ENCODE results near the gene GPR32.
"Not testable (repeated sequence)": the region's sequence is repeated elsewhere in the genome, so short reads cannot be mapped to it uniquely, and the experiment has no call there.

GPR32 gene

GRCh38 chr19:50768277-50768676 is 2.0 kb upstream of the GPR32 start:
- H4K20me1 ChIP-seq (ENCODE audit: low read depth, low read length), result no peaks in the 10 kb centered on the region
- H2AFZ ChIP-seq (ENCODE audit: low read depth, low read length, severe bottlenecking), result no peak overlapping the region
- no peak for TF ChIP-seq CTCF (IDR thresholded peaks at IDR 0.05; ENCODE audit: insufficient read depth, low read length, poor library complexity, severe bottlenecking)
- TF ChIP-seq EZH2phosphoT487 (conservative IDR thresholded peaks at IDR 0.05; ENCODE audit: low read length), result no peak
- H3K79me2 ChIP-seq (ENCODE audit: insufficient read depth, low read length), result no peaks in the 10 kb centered on the region
- H3F3A ChIP-seq (ENCODE audit: insufficient read depth), result no peaks in the 10 kb centered on the region
- no peak overlapping the region for H3K27ac ChIP-seq (ENCODE audit: low read depth, low read length)
- H3K4me2 ChIP-seq (ENCODE audit: low read depth, low read length, poor library complexity, severe bottlenecking), result no peak overlapping the region
- H3K27me3 ChIP-seq (ENCODE audit: low read length), result no peaks in the 10 kb centered on the region
- no peaks in the 10 kb centered on the region for H3K9me2 ChIP-seq (replicated peaks; ENCODE audit: insufficient read depth, low read length)
- H3K9me3 ChIP-seq (ENCODE audit: insufficient read depth, low read length), result no peaks in the 10 kb centered on the region
- no peak overlapping the region for H3K4me3 ChIP-seq (ENCODE audit: insufficient read depth, low read length, poor library complexity, severe bottlenecking)
- H3K36me3 ChIP-seq (ENCODE audit: low read length), result no peaks in the 10 kb centered on the region
- no peak overlapping the region for H3K9ac ChIP-seq (ENCODE audit: low read length)

GRCh38 chr19:50770888-50771287 is 624 bp downstream of the GPR32 start:
- H3K79me2 ChIP-seq (ENCODE audit: insufficient read depth, low read length), result no peaks in the 10 kb centered on the region
- TF ChIP-seq EZH2phosphoT487 (conservative IDR thresholded peaks at IDR 0.05; ENCODE audit: low read length), result no peak
- TF ChIP-seq CTCF (IDR thresholded peaks at IDR 0.05; ENCODE audit: insufficient read depth, low read length, poor library complexity, severe bottlenecking), result no peak

GRCh38 chr19:50772476-50772875 is 2.2 kb downstream of the GPR32 start:
- Histone ChIP-seq H3K9me3 (ENCODE audit: insufficient read depth, low read length) (no peaks in the 10 kb centered on the region), H3K36me3 (ENCODE audit: low read length) (no peaks in the 10 kb centered on the region), H3K9ac (ENCODE audit: low read length) (no peak overlapping the region), H4K20me1 (ENCODE audit: low read depth, low read length) (no peaks in the 10 kb centered on the region), H2AFZ (ENCODE audit: low read depth, low read length, severe bottlenecking) (no peak overlapping the region), H3K4me3 (ENCODE audit: insufficient read depth, low read length, poor library complexity, severe bottlenecking) (no peak overlapping the region), H3K79me2 (ENCODE audit: insufficient read depth, low read length) (no peaks in the 10 kb centered on the region), H3K9me2 (replicated peaks; ENCODE audit: insufficient read depth, low read length) (no peaks in the 10 kb centered on the region), H3K4me2 (ENCODE audit: low read depth, low read length, poor library complexity, severe bottlenecking) (no peak overlapping the region), H3K27ac (ENCODE audit: low read depth, low read length) (no peak overlapping the region), H3F3A (ENCODE audit: insufficient read depth) (no peaks in the 10 kb centered on the region), H3K27me3 (ENCODE audit: low read length) (no peaks in the 10 kb centered on the region)
- TF ChIP-seq EZH2phosphoT487 (conservative IDR thresholded peaks at IDR 0.05; ENCODE audit: low read length) (no peak), CTCF (IDR thresholded peaks at IDR 0.05; ENCODE audit: insufficient read depth, low read length, poor library complexity, severe bottlenecking) (no peak)

More at GRCh38 chr19:50770888-50771287, 624 bp downstream of the GPR32 start:
- Histone ChIP-seq H3K9ac (ENCODE audit: low read length) (no peak overlapping the region), H3K36me3 (ENCODE audit: low read length) (no peaks in the 10 kb centered on the region), H4K20me1 (ENCODE audit: low read depth, low read length) (no peaks in the 10 kb centered on the region), H3K4me3 (ENCODE audit: insufficient read depth, low read length, poor library complexity, severe bottlenecking) (no peak overlapping the region), H3K9me2 (replicated peaks; ENCODE audit: insufficient read depth, low read length) (no peaks in the 10 kb centered on the region), H3K4me2 (ENCODE audit: low read depth, low read length, poor library complexity, severe bottlenecking) (no peak overlapping the region), H2AFZ (ENCODE audit: low read depth, low read length, severe bottlenecking) (no peak overlapping the region), H3K27ac (ENCODE audit: low read depth, low read length) (no peak overlapping the region), H3F3A (ENCODE audit: insufficient read depth) (no peaks in the 10 kb centered on the region), H3K27me3 (ENCODE audit: low read length) (no peaks in the 10 kb centered on the region), H3K9me3 (ENCODE audit: insufficient read depth, low read length) (no peaks in the 10 kb centered on the region)

- not testable (repeated sequence) for H3K9ac ChIP-seq (ENCODE audit: low read length); H3K27ac ChIP-seq (ENCODE audit: low read depth, low read length); H3K9me2 ChIP-seq (replicated peaks; ENCODE audit: insufficient read depth, low read length); H3K79me2 ChIP-seq (ENCODE audit: insufficient read depth, low read length); H4K20me1 ChIP-seq (ENCODE audit: low read depth, low read length); H3K4me2 ChIP-seq (ENCODE audit: low read depth, low read length, poor library complexity, severe bottlenecking); H3F3A ChIP-seq (ENCODE audit: insufficient read depth); H3K9me3 ChIP-seq (ENCODE audit: insufficient read depth, low read length); H3K4me3 ChIP-seq (ENCODE audit: insufficient read depth, low read length, poor library complexity, severe bottlenecking); H2AFZ ChIP-seq (ENCODE audit: low read depth, low read length, severe bottlenecking); H3K27me3 ChIP-seq (ENCODE audit: low read length); H3K36me3 ChIP-seq (ENCODE audit: low read length)
Measured at GRCh38 chr19:50772912-50773311, 2.6 kb downstream of the GPR32 start.

- H3K27ac ChIP-seq (ENCODE audit: low read depth, low read length); H3K9me2 ChIP-seq (replicated peaks; ENCODE audit: insufficient read depth, low read length); H3F3A ChIP-seq (ENCODE audit: insufficient read depth); H3K4me3 ChIP-seq (ENCODE audit: insufficient read depth, low read length, poor library complexity, severe bottlenecking); H3K4me2 ChIP-seq (ENCODE audit: low read depth, low read length, poor library complexity, severe bottlenecking); H3K9me3 ChIP-seq (ENCODE audit: insufficient read depth, low read length); H2AFZ ChIP-seq (ENCODE audit: low read depth, low read length, severe bottlenecking); H3K79me2 ChIP-seq (ENCODE audit: insufficient read depth, low read length); H3K27me3 ChIP-seq (ENCODE audit: low read length); H3K9ac ChIP-seq (ENCODE audit: low read length); H4K20me1 ChIP-seq (ENCODE audit: low read depth, low read length); H3K36me3 ChIP-seq (ENCODE audit: low read length): not testable (repeated sequence)
Measured at GRCh38 chr19:50773454-50773853, 3.2 kb downstream of the GPR32 start.
